Measurements from ENCODE around the gene MAP3K1. TPM values are rescaled to one million over a fixed set of nuclear protein-coding genes. Genes with fewer than 3 reads are reported as not detected.
"Not testable (repeated sequence)": the region's sequence is repeated elsewhere in the genome, so short reads cannot be mapped to it uniquely, and the experiment has no call there.

The MAP3K1 gene
- total RNA-seq, 1 experiment from 2014 or later = 18.8 TPM

DNA sequence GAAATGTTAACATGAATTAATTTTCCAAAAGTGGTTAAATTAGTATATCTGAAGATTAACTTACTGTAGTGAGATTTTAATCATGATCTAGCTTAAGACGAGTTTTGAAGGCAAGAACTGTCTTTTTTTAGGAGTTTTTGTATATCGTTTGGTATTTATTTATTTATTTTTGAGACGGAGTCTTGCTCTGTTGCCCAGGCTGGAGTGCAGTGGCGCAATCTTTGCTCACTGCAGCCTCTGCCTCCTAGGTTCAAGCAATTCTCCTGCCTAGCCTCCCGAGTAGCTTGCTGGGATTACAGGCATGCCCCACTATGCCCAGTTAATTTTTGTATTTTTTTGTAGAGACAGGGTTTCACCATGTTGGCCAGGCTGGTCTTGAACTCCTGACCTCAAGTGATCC lies 6.5 kb downstream of the MAP3K1 start:
- not testable (repeated sequence) for H3K27ac ChIP-seq; H3K9me3 ChIP-seq (replicated peaks); H3K4me3 ChIP-seq; DNase-seq (ENCODE audit: low read depth in 1 of 2, low spot score in 2 of 2); H3K36me3 ChIP-seq; H3K27me3 ChIP-seq (replicated peaks)
- peaks cover 34% of the 10 kb centered on the region for H3K4me1 ChIP-seq (replicated peaks)

DNA sequence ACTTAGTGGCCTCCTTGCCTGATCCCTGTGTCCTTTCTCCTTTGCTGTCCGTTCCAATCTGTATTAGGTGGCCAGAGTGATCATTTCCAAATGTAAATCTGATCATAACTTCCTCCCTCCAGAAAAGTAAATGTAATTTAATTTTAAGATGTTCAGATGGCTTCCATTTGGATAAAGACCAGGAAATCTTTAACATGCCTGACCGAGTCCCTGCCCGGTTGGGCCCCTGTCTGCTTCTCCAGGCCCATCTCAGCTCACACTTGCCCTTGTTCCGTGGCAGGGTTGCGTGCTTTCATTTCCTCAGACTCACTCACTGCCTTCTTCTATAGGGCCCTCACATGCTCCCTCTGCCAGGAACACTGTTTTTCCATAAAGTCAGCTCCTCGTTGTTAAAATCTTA lies 7.6 kb downstream of the MAP3K1 start:
- DNase-seq (ENCODE audit: low read depth in 1 of 2, low spot score in 2 of 2) = no peak
- Histone ChIP-seq H3K9me3 (replicated peaks) (no peaks in the 10 kb centered on the region), H3K36me3 (0 out of 2 replicates have a peak, but pooled peaks cover 3% of the 10 kb centered on the region), H3K27ac (no peak overlapping the region), H3K4me3 (no peak overlapping the region), H3K4me1 (replicated peaks) (peaks cover 25% of the 10 kb centered on the region), H3K27me3 (replicated peaks) (no peaks in the 10 kb centered on the region)

DNA sequence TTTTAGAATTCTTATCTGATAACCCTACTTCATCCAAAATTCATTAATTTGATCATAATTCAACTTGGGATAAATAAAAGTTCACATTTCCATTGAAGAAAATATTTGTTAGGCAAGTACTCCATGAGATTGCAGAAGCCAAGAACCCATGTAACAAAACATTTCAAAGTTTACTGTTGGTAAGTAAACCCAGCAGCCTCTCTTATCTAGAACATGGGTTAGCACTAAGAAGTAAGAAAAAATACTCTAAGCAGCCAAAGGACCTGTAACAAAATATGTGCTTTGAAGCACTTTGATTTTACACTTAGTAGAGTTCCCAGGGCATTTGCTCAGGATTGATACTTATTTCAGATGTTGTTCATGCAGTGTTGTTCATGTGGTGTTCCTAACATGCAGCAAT lies 8.7 kb downstream of the MAP3K1 start:
- Histone ChIP-seq H3K27ac (no peak overlapping the region), H3K4me3 (no peak overlapping the region), H3K36me3 (0 out of 2 replicates have a peak, but pooled peaks cover 3% of the 10 kb centered on the region), H3K9me3 (replicated peaks) (no peaks in the 10 kb centered on the region), H3K4me1 (replicated peaks) (peaks cover 19% of the 10 kb centered on the region), H3K27me3 (replicated peaks) (no peaks in the 10 kb centered on the region)
- no peak for DNase-seq (ENCODE audit: low read depth in 1 of 2, low spot score in 2 of 2)

DNA sequence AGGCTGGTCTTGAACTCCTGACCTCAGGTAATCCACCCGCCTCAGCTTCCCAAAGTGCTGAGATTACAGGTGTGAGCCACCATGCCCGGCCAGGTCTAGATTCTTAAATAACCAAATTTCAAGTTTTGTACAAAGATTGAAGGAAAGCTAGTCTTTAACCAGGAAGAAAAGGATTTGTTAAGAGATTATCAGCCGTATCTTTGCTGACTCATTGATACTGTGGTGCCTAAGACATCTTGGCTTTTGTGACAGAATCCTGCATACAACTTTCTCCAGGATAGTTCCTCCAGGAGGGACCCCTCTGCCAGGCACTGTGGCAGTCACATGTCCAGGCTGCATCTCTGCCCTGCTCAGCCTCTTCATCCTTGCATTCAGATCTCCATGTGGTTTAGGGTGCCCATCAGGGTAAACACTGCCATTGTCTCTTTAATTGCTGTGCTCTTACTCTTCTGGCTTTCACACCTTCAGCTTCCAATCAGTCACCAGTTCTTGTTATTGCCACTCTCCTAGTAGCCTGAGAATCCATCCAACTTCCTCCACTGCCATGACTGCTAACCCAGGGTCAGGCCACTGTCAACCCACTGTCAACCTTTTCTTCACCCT lies 10.0 kb downstream of the MAP3K1 start:
- Histone ChIP-seq H3K27me3 (replicated peaks) (no peaks in the 10 kb centered on the region), H3K4me1 (replicated peaks) (peaks cover 21% of the 10 kb centered on the region), H3K4me3 (no peak overlapping the region), H3K27ac (no peak overlapping the region), H3K9me3 (replicated peaks) (no peaks in the 10 kb centered on the region), H3K36me3 (0 out of 2 replicates have a peak, but pooled peaks cover 3% of the 10 kb centered on the region)
- DNase-seq (ENCODE audit: low read depth in 1 of 2, low spot score in 2 of 2) = no peak

DNA sequence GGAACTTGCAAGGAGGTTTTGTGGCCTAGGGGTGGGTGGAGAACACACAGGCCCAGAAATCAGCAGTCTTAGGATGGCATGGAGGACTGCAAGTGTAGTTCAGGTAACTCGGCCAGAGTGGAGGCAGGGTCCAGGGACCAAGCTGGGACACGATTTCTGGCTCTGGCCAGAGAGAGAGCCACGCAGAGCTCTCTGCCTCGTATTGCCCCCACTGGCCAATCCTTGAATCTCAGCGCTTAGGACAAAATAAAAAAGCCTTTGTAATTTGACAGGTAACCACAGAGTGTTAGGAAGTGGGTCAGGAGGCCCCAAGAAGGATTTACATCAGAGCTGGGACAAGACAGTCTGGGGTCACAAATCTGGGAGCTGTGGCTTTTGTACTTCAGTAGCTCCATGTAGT lies 11.7 kb downstream of the MAP3K1 start:
- Histone ChIP-seq H3K4me1 (replicated peaks) (peaks cover 21% of the 10 kb centered on the region), H3K4me3 (no peak overlapping the region), H3K27me3 (replicated peaks) (no peaks in the 10 kb centered on the region), H3K9me3 (replicated peaks) (no peaks in the 10 kb centered on the region), H3K36me3 (0 out of 2 replicates have a peak, but pooled peaks cover 3% of the 10 kb centered on the region), H3K27ac (no peak overlapping the region)
- no peak for DNase-seq (ENCODE audit: low read depth in 1 of 2, low spot score in 2 of 2)

DNA sequence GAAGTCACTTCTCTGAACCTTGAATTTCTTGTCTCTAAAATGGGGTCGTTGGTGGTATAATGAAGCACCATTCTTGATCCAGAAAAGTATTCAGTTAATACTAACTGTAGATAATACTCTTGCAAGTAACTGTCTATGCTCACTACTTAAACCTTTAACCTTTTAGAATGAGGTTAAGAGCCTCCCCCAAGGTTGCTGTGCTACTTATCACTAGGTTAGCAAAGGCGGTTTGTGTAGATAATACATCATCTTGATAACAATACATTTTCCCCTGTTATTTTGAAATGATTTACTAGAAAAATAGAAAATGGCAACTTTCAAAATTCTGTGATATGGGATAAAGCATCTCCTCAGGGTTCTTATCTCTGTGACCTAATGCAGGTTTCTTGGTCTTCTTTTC lies 12.6 kb downstream of the MAP3K1 start:
- H3K4me3 ChIP-seq = no peak overlapping the region
- H3K36me3 ChIP-seq = 0 out of 2 replicates have a peak, but pooled peaks cover 3% of the 10 kb centered on the region
- H3K4me1 ChIP-seq (replicated peaks) = peaks cover 21% of the 10 kb centered on the region
- H3K27me3 ChIP-seq (replicated peaks) = no peaks in the 10 kb centered on the region
- no peak overlapping the region for H3K27ac ChIP-seq
- no peak for DNase-seq (ENCODE audit: low read depth in 1 of 2, low spot score in 2 of 2)
- no peaks in the 10 kb centered on the region for H3K9me3 ChIP-seq (replicated peaks)

DNA sequence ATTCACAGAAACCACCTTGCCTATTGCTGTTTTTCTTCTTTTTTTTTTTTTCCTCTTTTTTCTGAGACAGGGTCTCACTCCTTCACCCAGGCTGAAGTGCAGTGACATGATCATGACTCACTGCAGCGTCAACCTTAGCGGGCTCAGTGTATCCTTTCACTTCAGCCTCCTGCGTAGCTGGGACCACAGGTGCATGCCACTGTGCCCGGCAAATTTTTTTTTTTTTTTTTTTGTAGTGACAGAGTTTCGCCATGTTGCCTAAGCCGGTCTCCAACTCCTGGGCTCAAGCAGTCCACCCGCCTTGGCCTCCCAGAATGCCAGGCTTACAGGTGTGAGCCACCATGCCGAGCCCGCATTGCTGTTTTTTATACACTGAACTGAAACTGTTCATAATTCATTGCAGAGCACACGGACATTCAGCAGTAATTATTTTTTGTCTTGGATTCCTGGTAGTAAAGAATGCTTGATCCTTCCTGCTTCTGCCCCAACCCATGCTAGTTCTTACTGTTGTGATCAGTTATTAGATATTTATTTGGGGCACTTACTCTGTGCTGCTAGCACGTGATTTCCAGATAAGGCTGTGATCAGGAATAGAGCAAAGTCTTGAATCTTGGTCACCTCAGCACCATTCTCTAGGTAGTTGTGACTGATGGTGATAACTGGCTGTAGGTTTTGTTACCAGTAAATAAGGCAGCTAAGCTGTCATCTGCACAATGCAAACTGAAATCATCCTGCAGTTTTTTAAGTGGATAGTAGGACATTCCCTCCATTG lies 14.0 kb downstream of the MAP3K1 start:
- H3K4me3 ChIP-seq = no peak overlapping the region
- H3K9me3 ChIP-seq (replicated peaks) = no peaks in the 10 kb centered on the region
- peaks cover 21% of the 10 kb centered on the region for H3K4me1 ChIP-seq (replicated peaks)
- H3K27ac ChIP-seq = no peak overlapping the region
- H3K27me3 ChIP-seq (replicated peaks) = no peaks in the 10 kb centered on the region
- 0 out of 2 replicates have a peak, but pooled peaks cover 3% of the 10 kb centered on the region for H3K36me3 ChIP-seq
- no peak for DNase-seq (ENCODE audit: low read depth in 1 of 2, low spot score in 2 of 2)

DNA sequence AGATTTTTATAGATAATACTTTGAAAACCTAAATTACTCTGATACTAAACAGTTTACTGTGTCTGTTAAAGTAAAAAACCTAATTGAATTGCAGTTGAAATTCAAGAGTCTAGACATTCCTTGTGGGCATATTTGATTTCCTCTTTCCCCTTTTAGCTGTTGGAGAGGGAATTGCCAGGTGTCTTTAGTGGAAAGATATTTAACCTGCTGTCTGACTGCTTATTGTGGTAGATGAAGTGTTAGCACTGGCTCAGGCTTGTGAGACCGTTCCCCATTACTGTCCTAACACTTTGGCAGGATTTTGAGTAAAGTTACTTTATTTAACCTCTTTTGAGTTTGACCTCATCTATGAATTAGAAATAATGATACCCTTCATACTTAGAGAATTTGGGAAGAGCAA lies 16.4 kb downstream of the MAP3K1 start:
- Histone ChIP-seq H3K27ac (no peak overlapping the region), H3K9me3 (replicated peaks) (no peaks in the 10 kb centered on the region), H3K27me3 (replicated peaks) (no peaks in the 10 kb centered on the region), H3K4me3 (no peak overlapping the region), H3K4me1 (replicated peaks) (peaks cover 21% of the 10 kb centered on the region), H3K36me3 (no peaks in the 10 kb centered on the region)
- DNase-seq (ENCODE audit: low read depth in 1 of 2, low spot score in 2 of 2) = no peak

DNA sequence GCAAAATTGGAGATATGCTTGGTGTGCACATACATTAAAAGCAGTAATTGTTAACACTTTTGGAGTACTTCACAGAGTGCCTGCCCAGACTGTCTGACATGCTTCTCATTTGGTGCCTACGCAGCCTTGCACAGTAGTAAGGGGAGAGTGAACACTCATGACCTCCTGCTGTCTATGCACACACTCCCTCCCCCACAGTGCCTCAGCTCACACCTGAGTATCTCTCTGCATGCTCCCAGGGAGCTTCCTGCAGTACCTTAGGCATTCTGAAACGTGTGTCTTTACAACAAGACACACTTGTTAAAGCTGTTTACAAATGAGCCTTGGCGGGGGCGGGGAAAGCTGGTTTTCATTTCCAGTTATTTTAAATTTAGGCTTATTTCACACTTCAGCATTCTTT lies 18.0 kb downstream of the MAP3K1 start:
- Histone ChIP-seq H3K36me3 (no peaks in the 10 kb centered on the region), H3K9me3 (replicated peaks) (no peaks in the 10 kb centered on the region), H3K4me3 (no peak overlapping the region), H3K4me1 (replicated peaks) (peaks cover 29% of the 10 kb centered on the region), H3K27ac (no peak overlapping the region), H3K27me3 (replicated peaks) (no peaks in the 10 kb centered on the region)
- DNase-seq (ENCODE audit: low read depth in 1 of 2, low spot score in 2 of 2) = no peak

DNA sequence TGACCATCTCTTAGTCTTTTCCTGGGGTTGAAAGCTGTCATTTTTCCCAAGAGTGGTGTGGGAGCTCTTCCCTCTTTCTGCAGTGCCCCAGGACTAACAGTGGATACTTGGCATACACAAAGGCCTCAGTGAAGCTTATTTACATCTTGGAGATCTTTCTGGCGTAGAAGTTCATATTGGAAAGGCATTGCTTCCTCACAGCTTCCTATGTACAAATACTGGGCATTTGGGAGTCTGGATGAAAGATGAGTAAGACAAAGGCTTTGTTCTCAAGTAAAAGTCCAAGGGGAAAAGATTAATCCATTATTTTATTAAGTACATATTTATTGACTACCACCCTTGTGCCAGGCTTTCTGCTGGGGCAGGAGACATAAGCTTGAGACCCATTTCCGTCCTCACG lies 22.0 kb downstream of the MAP3K1 start:
- no peak for DNase-seq (ENCODE audit: low read depth in 1 of 2, low spot score in 2 of 2)
- Histone ChIP-seq H3K27ac (no peak overlapping the region), H3K4me1 (replicated peaks) (peaks cover 29% of the 10 kb centered on the region)

DNA sequence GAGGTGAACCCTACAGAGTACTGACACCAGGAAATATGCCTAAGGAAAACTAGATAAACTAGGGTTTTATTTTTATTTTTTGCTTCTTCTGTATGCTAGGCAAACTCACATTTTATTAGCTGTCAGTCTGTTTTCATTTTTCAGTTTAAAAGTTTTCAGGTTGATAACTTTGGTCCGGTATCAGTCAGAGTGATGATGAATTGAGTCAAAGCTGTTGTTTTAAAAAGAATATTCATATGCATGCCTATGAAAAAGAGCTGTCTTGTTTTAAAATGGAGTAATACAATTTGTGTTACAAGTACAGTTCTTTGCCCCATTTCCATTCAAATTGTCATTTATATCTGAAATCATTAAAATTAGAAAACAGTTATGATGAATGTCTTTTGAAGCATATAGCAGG lies 22.6 kb downstream of the MAP3K1 start:
- Histone ChIP-seq H3K9me3 (replicated peaks) (no peaks in the 10 kb centered on the region), H3K4me3 (no peak overlapping the region), H3K27me3 (replicated peaks) (no peaks in the 10 kb centered on the region), H3K4me1 (replicated peaks) (peaks cover 29% of the 10 kb centered on the region), H3K27ac (no peak overlapping the region), H3K36me3 (no peaks in the 10 kb centered on the region)
- DNase-seq (ENCODE audit: low read depth in 1 of 2, low spot score in 2 of 2) = no peak

More for the DNA sequence above, 22.0 kb downstream of the MAP3K1 start:
- Histone ChIP-seq H3K27me3 (replicated peaks) (no peaks in the 10 kb centered on the region), H3K36me3 (no peaks in the 10 kb centered on the region), H3K9me3 (replicated peaks) (no peaks in the 10 kb centered on the region), H3K4me3 (no peak overlapping the region)

DNA sequence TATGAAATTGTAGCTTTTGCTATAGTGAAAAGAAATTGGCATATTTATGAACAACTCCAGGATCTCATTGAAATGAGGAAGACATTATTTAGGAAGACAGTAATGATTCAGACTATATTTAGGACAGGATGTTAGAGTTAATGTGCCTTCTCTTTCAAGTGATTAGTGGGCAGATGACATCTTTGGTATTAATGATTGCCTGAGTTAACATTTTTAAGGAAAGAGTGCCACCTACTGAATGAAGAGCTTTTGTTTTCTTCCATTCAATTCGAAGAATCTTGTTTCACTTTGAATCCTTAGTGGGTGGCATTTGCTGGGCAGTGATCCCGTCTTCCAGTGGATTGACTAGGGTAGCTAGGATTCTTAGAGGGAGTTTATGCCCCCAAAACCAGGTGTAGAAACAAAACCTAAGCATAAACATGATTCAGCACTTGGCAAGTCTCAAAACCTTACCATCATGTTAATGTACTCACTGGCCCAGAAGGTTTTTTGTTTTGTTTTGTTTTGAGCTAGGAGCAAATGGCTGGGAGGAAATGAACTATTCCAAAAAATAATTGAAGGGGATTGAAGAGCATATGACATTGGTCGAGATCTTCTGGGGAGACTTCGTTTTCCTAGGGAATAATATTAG lies 23.2 kb downstream of the MAP3K1 start:
- Histone ChIP-seq H3K27me3 (replicated peaks) (no peaks in the 10 kb centered on the region), H3K36me3 (no peaks in the 10 kb centered on the region), H3K9me3 (replicated peaks) (no peaks in the 10 kb centered on the region), H3K4me1 (replicated peaks) (peaks cover 29% of the 10 kb centered on the region), H3K27ac (peak overlapping the region; percentile 53), H3K4me3 (no peak overlapping the region)
- DNase-seq (ENCODE audit: low read depth in 1 of 2, low spot score in 2 of 2) = peak; percentile 49 to 73

DNA sequence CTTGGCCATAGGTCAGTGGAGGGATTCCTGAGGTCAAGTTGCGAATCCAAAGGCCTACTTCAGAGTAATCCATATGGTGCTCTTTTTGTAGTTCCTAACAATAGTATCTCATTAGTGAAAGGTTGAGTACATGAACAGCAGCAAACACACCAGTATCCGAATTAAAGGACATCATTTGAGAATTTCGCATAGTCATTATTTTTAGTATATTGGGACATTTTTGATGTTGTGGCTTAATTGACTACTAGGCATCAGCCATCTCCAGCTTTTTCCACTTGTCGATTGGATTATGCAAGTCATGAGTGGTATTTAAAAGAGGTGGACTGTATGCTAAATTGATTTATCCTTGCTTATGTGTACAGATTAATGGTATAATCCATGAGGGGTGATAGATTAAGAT lies 23.7 kb downstream of the MAP3K1 start:
- no peak for DNase-seq (ENCODE audit: low read depth in 1 of 2, low spot score in 2 of 2)
- Histone ChIP-seq H3K36me3 (no peaks in the 10 kb centered on the region), H3K27me3 (replicated peaks) (no peaks in the 10 kb centered on the region), H3K4me3 (no peak overlapping the region), H3K4me1 (replicated peaks) (peaks cover 29% of the 10 kb centered on the region), H3K9me3 (replicated peaks) (no peaks in the 10 kb centered on the region), H3K27ac (peak overlapping the region; percentile 53)

DNA sequence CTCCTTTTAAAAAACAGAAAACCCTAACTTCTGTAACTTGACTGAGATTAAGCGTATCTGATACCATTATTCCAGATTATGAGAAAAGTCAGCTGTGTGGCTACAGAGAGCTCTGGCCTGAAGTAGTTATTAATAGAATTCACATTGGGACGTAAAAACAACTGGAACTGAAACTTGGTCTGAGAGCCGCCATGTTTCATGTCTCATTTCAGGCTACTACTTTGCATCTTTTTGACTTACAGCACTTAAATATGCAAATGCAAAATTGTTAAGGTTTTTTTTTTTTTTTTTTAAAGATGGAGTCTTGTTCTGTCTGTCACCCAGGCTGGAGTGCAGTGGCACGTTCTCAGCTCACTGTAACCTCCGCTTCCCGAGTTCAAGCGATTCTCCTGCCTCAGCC lies 25.2 kb downstream of the MAP3K1 start:
- Histone ChIP-seq H3K36me3 (no peaks in the 10 kb centered on the region), H3K27me3 (replicated peaks) (no peaks in the 10 kb centered on the region), H3K4me3 (no peak overlapping the region), H3K27ac (no peak overlapping the region), H3K9me3 (replicated peaks) (no peaks in the 10 kb centered on the region), H3K4me1 (replicated peaks) (peaks cover 33% of the 10 kb centered on the region)
- no peak for DNase-seq (ENCODE audit: low read depth in 1 of 2, low spot score in 2 of 2)
